Left lung (tissue), 10 donors: Measurements from ENCODE around the gene MRPL33. TPM values are rescaled to one million over a fixed set of nuclear protein-coding genes. Genes with fewer than 3 reads are reported as not detected.

ENCODE experiments used
- ATAC-seq: fragments of 200-7000 bp; cut with Tn5 transposase; one replicate; pipeline ENCODE4 v1.9.1; 2020; ENCODE audit warnings: moderate library complexity
- DNase-seq, 4 donors: peaks; one replicate each; pipeline ENCODE4 v3.0.0-alpha.2; 2013 to 2020
- H3K27ac ChIP-seq, 2 donors: fragments of 200-600 bp; sonication (generic) in 1 of 2; one replicate each; pipeline versions ENCODE4 v1.5.0 to v1.8.0; 2020 to 2021
- H3K27me3 ChIP-seq, 2 donors: fragments of 200-600 bp; sonication (generic) in 1 of 2; one replicate each; pipeline versions ENCODE4 v1.5.0 to v1.8.0; 2020 to 2021
- H3K36me3 ChIP-seq, 2 donors: fragments of 200-600 bp; sonication (generic) in 1 of 2; one replicate each; pipeline versions ENCODE4 v1.5.0 to v1.8.0; 2020 to 2021
- H3K4me1 ChIP-seq, 2 donors: fragments of 200-600 bp; one replicate each; pipeline ENCODE4 v1.8.0; 2021
- H3K4me3 ChIP-seq, 2 donors: fragments of 200-600 bp; sonication (generic) in 1 of 2; one replicate each; pipeline versions ENCODE4 v1.5.0 to v1.8.0; 2020 to 2021; ENCODE audit warnings: mild to moderate bottlenecking in 1 of 2
- H3K9me3 ChIP-seq, 2 donors: fragments of 200-600 bp; sonication (generic) in 1 of 2; one replicate each; pipeline versions ENCODE4 v1.5.0 to v1.8.0; 2020 to 2021
- CTCF ChIP-seq, 2 donors: fragments of 200-600 bp; sonication (generic) in 1 of 2; IDR thresholded peaks; one replicate each; pipeline versions ENCODE4 v1.5.0 to v1.8.0; 2021; ENCODE audit warnings: antibody characterized with exemption in 2 of 2
- intact Hi-C, 2 donors: fragments of 100-400 bp; cut with DNase I; formaldehyde crosslinking; loops; one replicate each; pipeline versions ENCODE4 v1.11.2 to v1.14.2; 2022
- polyA plus RNA-seq, 6 donors: library from polyadenylated mRNA; unstranded; fragments of 120-200 nt; gene quantifications; one replicate each; pipeline ENCODE4 v1.2.1, GENCODE V29; 2013; ENCODE audit not compliant: insufficient read length in 6 of 6
- total RNA-seq, 2 donors: library from RNA; stranded (reverse); fragmentation: NEBNext Ultra II Directional; extraction: Animal tissue kit (Norgen Biotek cat#: 25700); gene quantifications; one replicate each; pipeline ENCODE4 v1.2.1, GENCODE V29; 2021
- donor health status: DM: no; HTN: yes; CAD: no.
- donor health status: DM: no; HTN: no; CAD: no.

Gene MRPL33
- total and polyA plus RNA-seq, 8 donors, result 75.2 to 113 (median 101) TPM

GRCh38 chr2:27792759-27793158, 21.2 kb downstream of the MRPL33 start:
- ATAC-seq (no peak), DNase-seq (no peak)
- no peak for TF ChIP-seq CTCF (IDR thresholded peaks at IDR 0.05)
- Histone ChIP-seq H3K4me1 (peaks cover 18 to 28% of the 10 kb centered on the region in 2 donors), H3K4me3 (no peak overlapping the region), H3K36me3 (no peaks in the 10 kb centered on the region), H3K27me3 (no peaks in the 10 kb centered on the region), H3K27ac (no peak overlapping the region), H3K9me3 (peaks cover 0 to 2% of the 10 kb centered on the region in 2 donors)
- intact Hi-C loops, result no loop called here

GRCh38 chr2:27795093-27795834, 23.7 kb downstream of the MRPL33 start:
- peaks cover 27 to 48% of the 10 kb centered on the region in 2 donors for H3K4me1 ChIP-seq
- peak overlapping the region; percentile 66 to 68 for H3K27ac ChIP-seq
- no peaks in the 10 kb centered on the region for H3K9me3 ChIP-seq
- intact Hi-C loops, result no loop called here
- no peaks in the 10 kb centered on the region for H3K36me3 ChIP-seq
- H3K27me3 ChIP-seq, result no peaks in the 10 kb centered on the region
- no peak overlapping the region for H3K4me3 ChIP-seq
- ATAC-seq, result no peak
- TF ChIP-seq CTCF (IDR thresholded peaks at IDR 0.05), result no peak
- DNase-seq, result no peak

- peak; percentile 30 for ATAC-seq
- no peak for DNase-seq
Measured at GRCh38 chr2:27795868-27796277, 24.4 kb downstream of the MRPL33 start.

GRCh38 chr2:27796791-27797765, 25.6 kb downstream of the MRPL33 start:
- ATAC-seq, result peak; percentile 14
- H3K4me1 ChIP-seq, result peaks cover 27 to 48% of the 10 kb centered on the region in 2 donors

More at GRCh38 chr2:27795868-27796277, 24.4 kb downstream of the MRPL33 start:
- H3K27me3 ChIP-seq, result no peaks in the 10 kb centered on the region
- peaks cover 27 to 48% of the 10 kb centered on the region in 2 donors for H3K4me1 ChIP-seq
- intact Hi-C loops, result no loop called here
- peak overlapping the region; percentile 66 to 68 for H3K27ac ChIP-seq
- no peak for TF ChIP-seq CTCF (IDR thresholded peaks at IDR 0.05)
- no peaks in the 10 kb centered on the region for H3K36me3 ChIP-seq
- no peak overlapping the region for H3K4me3 ChIP-seq
- H3K9me3 ChIP-seq, result no peaks in the 10 kb centered on the region

More at GRCh38 chr2:27796791-27797765, 25.6 kb downstream of the MRPL33 start:
- no peaks in the 10 kb centered on the region for H3K27me3 ChIP-seq
- H3K9me3 ChIP-seq, result no peaks in the 10 kb centered on the region
- peak overlapping the region; percentile 66 to 68 for H3K27ac ChIP-seq
- peak in 1 of 4 donors; percentile 80 for DNase-seq
- TF ChIP-seq CTCF (IDR thresholded peaks at IDR 0.05), result no peak
- intact Hi-C loops, result no loop called here
- no peak overlapping the region for H3K4me3 ChIP-seq
- H3K36me3 ChIP-seq, result no peaks in the 10 kb centered on the region
